HEK293T (cell line): Measurements from ENCODE around the gene CD247.

Experiments used
- CTCF ChIA-PET: fragments of 350-600 bp; formaldehyde crosslinking; extraction: SDS; loops from one replicate; lab custom pipeline; 2021; ENCODE audit warnings: antibody characterized with exemption, inconsistent platforms; lab: Yijun Ruan, JAX
- POLR2A ChIA-PET: fragments of 350-600 bp; formaldehyde crosslinking; extraction: SDS; loops from one replicate; lab custom pipeline; 2020; ENCODE audit warnings: antibody characterized with exemption, inconsistent platforms; lab: Yijun Ruan, JAX
- DNase-seq: peaks from one replicate; pipeline ENCODE4 v3.0.0; 2012; ENCODE audit warnings: mixed read lengths; ENCODE audit errors: extremely low spot score
- ARNT ChIP-seq: fragments of 450-650 bp; IDR thresholded peaks from 2 replicates; pipeline ENCODE4 v1.6.1; 2017; ENCODE audit warnings: mild to moderate bottlenecking
- BHLHE40 ChIP-seq: fragments of 450-650 bp; IDR thresholded peaks from 2 replicates; pipeline ENCODE4 v1.6.1; 2016; ENCODE audit warnings: mild to moderate bottlenecking, moderate library complexity, borderline replicate concordance
- CTBP1 ChIP-seq: fragments of 450-650 bp; IDR thresholded peaks from 2 replicates; pipeline ENCODE4 v1.6.1; 2016; ENCODE audit warnings: borderline replicate concordance
- ELF4 ChIP-seq: fragments of 450-650 bp; IDR thresholded peaks from 2 replicates; pipeline ENCODE4 v1.6.1; 2017; ENCODE audit warnings: antibody characterized with exemption
- FOXA1 ChIP-seq: fragments of 450-650 bp; IDR thresholded peaks from 2 replicates; pipeline ENCODE4 v1.6.1; 2016; ENCODE audit warnings: mild to moderate bottlenecking
- FOXK2 ChIP-seq: fragments of 450-650 bp; IDR thresholded peaks from 2 replicates; pipeline ENCODE4 v1.6.1; 2016; ENCODE audit warnings: mild to moderate bottlenecking
- FOXM1 ChIP-seq: fragments of 450-650 bp; IDR thresholded peaks from 2 replicates; pipeline ENCODE4 v1.6.1; 2017; ENCODE audit warnings: mild to moderate bottlenecking, borderline replicate concordance
- HDGF ChIP-seq: fragments of 450-650 bp; IDR thresholded peaks from 2 replicates; pipeline ENCODE4 v1.6.1; 2017; ENCODE audit warnings: antibody characterized with exemption, borderline replicate concordance
- L3MBTL2 ChIP-seq: fragments of 450-650 bp; conservative IDR thresholded peaks from 2 replicates; pipeline ENCODE4 v1.6.1; 2016; ENCODE audit warnings: mild to moderate bottlenecking
- LEF1 ChIP-seq: fragments of 450-650 bp; IDR thresholded peaks from 2 replicates; pipeline ENCODE4 v1.6.1; 2017; ENCODE audit warnings: mild to moderate bottlenecking, borderline replicate concordance
- NFRKB ChIP-seq: fragments of 450-650 bp; IDR thresholded peaks from 2 replicates; pipeline ENCODE4 v1.6.1; 2016; ENCODE audit warnings: mild to moderate bottlenecking, moderate library complexity
- PKNOX1 ChIP-seq: fragments of 450-650 bp; IDR thresholded peaks from 2 replicates; pipeline ENCODE4 v1.6.1; 2016
- SP1 ChIP-seq: fragments of 450-650 bp; IDR thresholded peaks from 2 replicates; pipeline ENCODE4 v1.6.1; 2017
- SUZ12 ChIP-seq: fragments of 450-650 bp; IDR thresholded peaks from 2 replicates; pipeline ENCODE4 v1.6.1; 2016; ENCODE audit warnings: mild to moderate bottlenecking
- TARDBP ChIP-seq: fragments of 450-650 bp; IDR thresholded peaks from 2 replicates; pipeline ENCODE4 v1.6.1; 2016
- ZNF384 ChIP-seq: fragments of 450-650 bp; IDR thresholded peaks from 2 replicates; pipeline ENCODE4 v1.6.1; 2016

The CD247 gene

GRCh38 chr1:167462341-167462740, 56.0 kb downstream of the CD247 start:
- ChIA-PET CTCF (no interaction called here), POLR2A (no interaction called here)
- DNase-seq: no peak
- no peak for TF ChIP-seq ARNT
- no peak for TF ChIP-seq LEF1
- TF ChIP-seq BHLHE40: no peak
- TF ChIP-seq TARDBP: no peak
- no peak for TF ChIP-seq SP1
- TF ChIP-seq HDGF: no peak
- no peak for TF ChIP-seq NFRKB
- no peak for TF ChIP-seq ZNF384
- TF ChIP-seq FOXM1: no peak
- TF ChIP-seq L3MBTL2: no peak
- TF ChIP-seq FOXA1: no peak
- TF ChIP-seq CTBP1: no peak
- no peak for TF ChIP-seq SUZ12
- TF ChIP-seq PKNOX1: no peak
- TF ChIP-seq FOXK2: no peak
- no peak for TF ChIP-seq ELF4

GRCh38 chr1:167460836-167461235, 57.5 kb downstream of the CD247 start:
- POLR2A ChIA-PET: no interaction called here
- no peak for TF ChIP-seq FOXM1
- TF ChIP-seq TARDBP: no peak
- TF ChIP-seq ZNF384: no peak
- no peak for TF ChIP-seq SUZ12
- no peak for TF ChIP-seq NFRKB
- TF ChIP-seq L3MBTL2: no peak
- TF ChIP-seq BHLHE40: no peak
- no peak for TF ChIP-seq ARNT
- no peak for TF ChIP-seq HDGF
- TF ChIP-seq PKNOX1: no peak
- no peak for TF ChIP-seq SP1
- TF ChIP-seq ELF4: no peak
- DNase-seq: no peak
- CTCF ChIA-PET: no interaction called here

DNA sequence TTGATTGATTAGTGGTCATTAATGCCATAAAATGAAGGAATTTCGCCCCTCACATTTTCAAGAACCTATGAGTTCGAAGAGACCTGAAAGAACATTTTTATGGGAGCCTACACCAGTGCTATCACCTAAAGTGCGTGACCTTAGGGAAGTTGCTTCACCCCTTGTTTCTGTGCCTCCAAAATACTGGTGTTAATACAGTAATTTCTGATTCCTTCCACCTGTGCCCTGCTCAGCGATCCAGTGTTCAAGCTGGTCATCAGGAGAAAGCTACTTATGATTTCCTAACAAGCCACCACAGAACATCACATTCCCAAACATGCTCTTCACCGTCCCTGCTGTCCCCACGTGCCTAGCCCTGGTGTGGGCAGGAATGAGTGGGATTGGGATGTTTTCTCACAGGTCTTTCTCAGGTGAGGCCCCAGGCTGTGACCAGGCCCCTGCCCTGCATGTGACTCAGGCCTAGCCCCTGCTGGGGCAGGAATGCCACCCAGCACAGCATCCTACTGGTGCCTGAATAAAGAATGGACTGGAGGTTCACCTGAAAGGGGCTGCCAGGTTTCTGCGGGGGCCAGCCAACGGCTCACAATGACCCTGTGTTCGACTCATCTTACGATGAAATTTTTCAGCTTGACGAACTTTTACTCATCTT, 60.3 kb downstream of the CD247 start:
- ChIA-PET CTCF (no interaction called here), POLR2A (no interaction called here)
- DNase-seq: no peak
- TF ChIP-seq TARDBP (no peak), SUZ12 (no peak), SP1 (no peak), FOXK2 (no peak), ARNT (no peak), ZNF384 (no peak), L3MBTL2 (no peak)

DNA sequence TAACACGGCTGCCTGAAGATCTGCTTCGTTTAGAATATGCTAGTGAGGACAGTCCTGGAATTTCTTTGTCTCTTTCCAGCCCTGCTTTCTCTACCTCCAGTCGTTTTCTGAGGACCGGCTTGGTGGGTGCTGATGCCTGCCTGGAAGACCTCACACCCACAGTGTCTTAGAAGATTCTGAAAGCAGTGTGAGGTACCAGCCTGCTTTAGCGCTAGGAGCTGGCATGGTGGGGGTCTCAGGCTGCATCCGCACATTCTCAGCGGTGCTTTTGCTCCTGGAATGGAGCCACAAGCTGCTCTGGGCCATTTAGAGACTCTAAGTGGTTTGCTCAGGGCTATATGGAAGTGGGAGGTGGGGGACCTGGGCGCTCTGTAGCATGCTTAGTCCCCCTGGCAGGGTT, 61.4 kb downstream of the CD247 start:
- ChIA-PET CTCF (interaction anchor here (0.6 kb wide), 1 partner anchor 212 kb away, joined by 4 read pairs; no protein-coding TSS in a partner anchor), POLR2A (interaction anchor here (0.6 to 2.6 kb wide), 2 partner anchors 12 to 96 kb away, joined by 3 to 12 read pairs; partner anchors contain the start of gene CREG1)
- no peak for TF ChIP-seq FOXA1
- no peak for TF ChIP-seq FOXK2
- TF ChIP-seq PKNOX1: no peak
- no peak for TF ChIP-seq LEF1
- TF ChIP-seq HDGF: no peak
- TF ChIP-seq SP1: no peak
- TF ChIP-seq BHLHE40: no peak
- no peak for TF ChIP-seq NFRKB
- no peak for TF ChIP-seq CTBP1
- no peak for TF ChIP-seq ZNF384
- TF ChIP-seq ARNT: no peak
- no peak for DNase-seq

DNA sequence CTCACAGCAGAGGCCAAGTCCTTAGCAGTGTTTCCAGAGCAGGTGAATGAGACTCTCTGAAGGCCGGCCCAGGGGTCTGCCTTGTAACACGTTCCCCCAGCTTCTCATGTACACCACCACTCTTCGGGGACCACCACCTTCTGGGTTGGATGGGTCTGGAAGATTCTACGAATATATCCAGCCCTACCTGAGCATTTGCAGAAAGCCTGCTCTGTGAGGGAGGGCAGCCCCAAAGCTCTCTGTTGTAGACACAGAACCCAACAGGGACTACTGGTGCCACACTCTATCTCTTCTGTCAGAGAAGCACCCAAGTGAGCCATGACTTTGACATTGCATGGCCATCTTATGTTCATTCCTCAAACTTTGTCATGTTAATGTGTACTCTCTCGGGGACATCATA, 61.8 kb downstream of the CD247 start:
- ChIA-PET POLR2A (interaction anchor here (0.9 to 2.6 kb wide), 5 partner anchors 8 to 236 kb away, joined by 3 to 16 read pairs (median 5); partner anchors contain the start of genes CREG1 and POU2F1), CTCF (no interaction called here)
- TF ChIP-seq L3MBTL2 (no peak), ARNT (no peak), SUZ12 (no peak), NFRKB (no peak), SP1 (no peak), BHLHE40 (no peak), TARDBP (no peak)
- DNase-seq: no peak

- ChIA-PET POLR2A (interaction anchor here (0.9 to 2.6 kb wide), 9 partner anchors 9 to 235 kb away, joined by 3 to 16 read pairs (median 4); partner anchors contain the start of genes CREG1 and POU2F1), CTCF (no interaction called here)
- peak; percentile 41 for DNase-seq
- no peak for TF ChIP-seq ZNF384
- no peak for TF ChIP-seq SUZ12
- TF ChIP-seq FOXA1: no peak
- TF ChIP-seq BHLHE40: no peak
- TF ChIP-seq LEF1: no peak
- TF ChIP-seq TARDBP: no peak
- no peak for TF ChIP-seq SP1
- no peak for TF ChIP-seq L3MBTL2
- no peak for TF ChIP-seq FOXK2
- no peak for TF ChIP-seq ELF4
- no peak for TF ChIP-seq PKNOX1
- no peak for TF ChIP-seq NFRKB
- TF ChIP-seq FOXM1: no peak
Measured at GRCh38 chr1:167455786-167456446, 62.4 kb downstream of the CD247 start.
